GM18909 (cell line): ENCODE measurements around the gene MYO3B.
A peak's percentile ranks its signal among the peaks of the same experiment; 100 is the strongest.

ENCODE experiments used
- ATAC-seq: cut with Tn5 transposase; IDR thresholded peaks from one replicate; pipeline ENCODE4 v1.9.1; 2021; ENCODE audit warnings: mild to moderate bottlenecking; ENCODE audit not compliant: unreplicated experiment, poor library complexity

MYO3B gene

GRCh38 chr2:170493426-170494097 lies 315.6 kb downstream of the MYO3B start:
- ATAC-seq: no peak

GRCh38 chr2:170495896-170496295 lies 317.9 kb downstream of the MYO3B start:
- no peak for ATAC-seq

- no peak for ATAC-seq
Observed at GRCh38 chr2:170498619-170499018, 320.7 kb downstream of the MYO3B start.

GRCh38 chr2:170500104-170500503 lies 322.2 kb downstream of the MYO3B start:
- no peak for ATAC-seq

GRCh38 chr2:170500770-170501169 lies 322.8 kb downstream of the MYO3B start:
- no peak for ATAC-seq

GRCh38 chr2:170501421-170502043 lies 323.6 kb downstream of the MYO3B start:
- no peak for ATAC-seq

- ATAC-seq: no peak
Observed at GRCh38 chr2:170502361-170503130, 324.6 kb downstream of the MYO3B start.

GRCh38 chr2:170503563-170503962 lies 325.6 kb downstream of the MYO3B start:
- no peak for ATAC-seq

- no peak for ATAC-seq
Observed at GRCh38 chr2:170503971-170504809, 326.2 kb downstream of the MYO3B start.

GRCh38 chr2:170504810-170505145 lies 326.8 kb downstream of the MYO3B start:
- ATAC-seq: no peak

- ATAC-seq: no peak
Observed at GRCh38 chr2:170505631-170506275, 327.8 kb downstream of the MYO3B start.

- no peak for ATAC-seq
Observed at GRCh38 chr2:170509452-170510193, 331.7 kb downstream of the MYO3B start.

GRCh38 chr2:170512266-170512665 lies 334.3 kb downstream of the MYO3B start:
- no peak for ATAC-seq

- no peak for ATAC-seq
Observed at GRCh38 chr2:170514140-170514539, 336.2 kb downstream of the MYO3B start.

- ATAC-seq: no peak
Observed at GRCh38 chr2:170517538-170517937, 339.6 kb downstream of the MYO3B start.

GRCh38 chr2:170518911-170519310 lies 341.0 kb downstream of the MYO3B start:
- no peak for ATAC-seq

- ATAC-seq: no peak
Observed at GRCh38 chr2:170521299-170521698, 343.4 kb downstream of the MYO3B start.

- no peak for ATAC-seq
Observed at GRCh38 chr2:170523506-170523905, 345.6 kb downstream of the MYO3B start.

GRCh38 chr2:170524828-170525565 lies 347.1 kb downstream of the MYO3B start:
- peak; percentile 78 for ATAC-seq
